ENCODE data around the gene ANP32A. TPM values are rescaled to one million over a fixed set of nuclear protein-coding genes. Genes with fewer than 3 reads are reported as not detected.

Gene ANP32A
- total RNA-seq, 4 donors from 2014 or later, result 22.1 to 45.9 (median 35.3) TPM

- intact Hi-C loops (cut with DNase I; ENCODE audit: low total_unique reads), result no loop called here
- TF ChIP-seq CTCF (IDR thresholded peaks at IDR 0.05), result no peak
- no peak for TF ChIP-seq POLR2A (IDR thresholded peaks at IDR 0.05)
- 17 to 18% methylated on average over 5 of the region's 5 CpGs for WGBS, 2 donors
- H3K4me3 ChIP-seq (ENCODE audit: low read depth, poor library complexity, severe bottlenecking), result no peak overlapping the region
- DNase-seq (ENCODE audit: low spot score in 2 of 2), result no peak
Observed at GRCh38 chr15:68794863-68795262, 25.8 kb downstream of the ANP32A start.

DNA sequence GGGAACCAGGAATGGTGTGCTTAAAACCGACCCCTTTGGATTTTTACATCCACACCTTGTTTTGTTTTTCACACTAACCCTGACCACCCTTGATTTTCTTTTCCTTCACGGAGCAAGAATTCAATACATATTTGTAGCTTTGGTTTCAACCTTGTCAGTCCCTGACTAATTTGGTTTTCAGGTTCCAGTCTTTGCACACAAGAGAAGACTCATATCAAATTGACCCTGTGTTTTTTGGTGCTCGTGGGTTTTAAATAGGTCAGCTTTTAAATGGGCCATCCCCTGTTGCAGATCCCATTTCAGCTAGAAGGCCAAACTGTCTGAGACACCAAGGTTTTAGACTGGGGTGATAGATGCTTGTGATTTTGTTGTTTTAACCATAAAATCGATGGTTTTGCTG, 26.4 kb downstream of the ANP32A start:
- no peak for DNase-seq (ENCODE audit: low spot score in 2 of 2)
- intact Hi-C loops (cut with DNase I; ENCODE audit: low total_unique reads), result no loop called here
- no peak overlapping the region for H3K4me3 ChIP-seq (ENCODE audit: low read depth, poor library complexity, severe bottlenecking)
- TF ChIP-seq CTCF (IDR thresholded peaks at IDR 0.05) (no peak), POLR2A (IDR thresholded peaks at IDR 0.05) (no peak)
- WGBS, 2 donors, result 71 to 75% methylated on average over 4 of the region's 4 CpGs

DNA sequence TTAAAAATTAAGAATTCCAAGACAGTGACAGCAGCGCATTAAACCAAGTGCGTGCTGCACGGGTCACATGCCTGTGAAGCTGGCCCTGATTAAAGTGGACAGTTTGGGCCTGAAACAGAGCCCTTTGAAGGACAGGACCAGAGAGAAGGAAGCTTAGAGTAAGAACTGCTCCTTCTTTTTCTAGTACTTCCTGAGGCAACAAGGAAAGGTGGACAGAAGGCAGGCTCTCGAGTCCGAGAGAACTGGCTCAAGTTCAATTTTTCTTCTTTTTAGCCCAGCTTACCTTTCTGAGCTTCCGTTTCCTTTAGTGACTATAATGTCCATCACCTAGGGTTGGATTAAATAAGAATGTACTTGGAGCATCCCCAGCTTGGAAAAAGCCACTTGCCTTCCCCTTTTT, 26.9 kb downstream of the ANP32A start:
- no peak for DNase-seq (ENCODE audit: low spot score in 2 of 2)
- no peak for TF ChIP-seq CTCF (IDR thresholded peaks at IDR 0.05)
- TF ChIP-seq POLR2A (IDR thresholded peaks at IDR 0.05), result no peak
- WGBS, 2 donors, result 46 to 54% methylated on average over 6 of the region's 6 CpGs
- H3K4me3 ChIP-seq (ENCODE audit: low read depth, poor library complexity, severe bottlenecking), result no peak overlapping the region
- intact Hi-C loops (cut with DNase I; ENCODE audit: low total_unique reads), result no loop called here

GRCh38 chr15:68792901-68793766, 27.6 kb downstream of the ANP32A start:
- H3K4me3 ChIP-seq (ENCODE audit: low read depth, poor library complexity, severe bottlenecking), result no peak overlapping the region
- intact Hi-C loops (cut with DNase I; ENCODE audit: low total_unique reads), result no loop called here
- WGBS, 2 donors, result 51 to 54% methylated on average over 14 of the region's 14 CpGs
- DNase-seq (ENCODE audit: low spot score in 2 of 2), result peak in 1 of 2 donors; percentile 52
- TF ChIP-seq CTCF (IDR thresholded peaks at IDR 0.05) (no peak), POLR2A (IDR thresholded peaks at IDR 0.05) (no peak)

- no peak overlapping the region for H3K4me3 ChIP-seq (ENCODE audit: low read depth, poor library complexity, severe bottlenecking)
- WGBS, 2 donors, result 64 to 76% methylated on average over 3 of the region's 3 CpGs
- TF ChIP-seq POLR2A (IDR thresholded peaks at IDR 0.05) (no peak), CTCF (IDR thresholded peaks at IDR 0.05) (no peak)
- no peak for DNase-seq (ENCODE audit: low spot score in 2 of 2)
- intact Hi-C loops (cut with DNase I; ENCODE audit: low total_unique reads), result no loop called here
Observed at GRCh38 chr15:68791431-68792283, 29.0 kb downstream of the ANP32A start.
